Hepatocyte (in vitro differentiated cells): ENCODE results near the gene ATP9B. TPM values are rescaled to one million over a fixed set of nuclear protein-coding genes. Genes with fewer than 3 reads are reported as not detected.

Source experiments
- DNase-seq: peaks from one replicate; pipeline ENCODE4 v3.0.0-alpha.2; 2016; ENCODE audit warnings: low spot score
- H2AFZ ChIP-seq: fragments of 200-600 bp; sonication (generic); 2 replicates; pipeline ENCODE4 v1.6.0; 2016; ENCODE audit warnings: antibody characterized with exemption, mild to moderate bottlenecking
- H3K27ac ChIP-seq: fragments of 200-600 bp; sonication (generic); 2 replicates; pipeline ENCODE4 v1.5.1; 2016; ENCODE audit warnings: mild to moderate bottlenecking
- H3K27me3 ChIP-seq: fragments of 200-600 bp; sonication (generic); 2 replicates; pipeline ENCODE4 v1.6.1; 2016
- H3K36me3 ChIP-seq: fragments of 200-600 bp; sonication (generic); replicated peaks from 2 replicates; pipeline ENCODE4 v1.5.1; 2016; ENCODE audit warnings: low read depth; ENCODE audit not compliant: insufficient read depth
- H3K4me1 ChIP-seq: fragments of 200-600 bp; sonication (generic); 2 replicates; pipeline ENCODE4 v1.5.1; 2016; ENCODE audit warnings: mild to moderate bottlenecking, moderate library complexity; ENCODE audit not compliant: insufficient read depth
- H3K4me2 ChIP-seq: fragments of 200-600 bp; sonication (generic); 2 replicates; pipeline ENCODE4 v1.6.0; 2016
- H3K4me3 ChIP-seq: fragments of 200-600 bp; sonication (generic); 2 replicates; pipeline ENCODE4 v1.5.1; 2016; ENCODE audit warnings: mild to moderate bottlenecking
- H3K79me2 ChIP-seq: fragments of 200-600 bp; sonication (generic); 2 replicates; pipeline ENCODE4 v1.6.0; 2017; ENCODE audit warnings: mild to moderate bottlenecking
- H3K9me2 ChIP-seq: fragments of 200-600 bp; sonication (generic); replicated peaks from 2 replicates; pipeline ENCODE4 v1.6.0; 2017; ENCODE audit warnings: mild to moderate bottlenecking; ENCODE audit not compliant: insufficient read depth
- H3K9me3 ChIP-seq: fragments of 200-600 bp; sonication (generic); 2 replicates; pipeline ENCODE4 v1.5.1; 2016; ENCODE audit warnings: low read depth, mild to moderate bottlenecking
- H4K20me1 ChIP-seq: fragments of 200-600 bp; sonication (generic); 2 replicates; pipeline ENCODE4 v1.6.0; 2016; ENCODE audit warnings: mild to moderate bottlenecking; ENCODE audit not compliant: insufficient read depth, poor library complexity, severe bottlenecking
- CTCF ChIP-seq: fragments of 200-600 bp; sonication (generic); IDR thresholded peaks from 2 replicates; pipeline ENCODE4 v1.5.1; 2016; ENCODE audit warnings: antibody characterized with exemption, mild to moderate bottlenecking; ENCODE audit not compliant: poor library complexity
- EZH2 ChIP-seq: fragments of 200-600 bp; sonication (generic); IDR thresholded peaks from 2 replicates; pipeline ENCODE4 v1.6.1; 2016; ENCODE audit warnings: antibody characterized with exemption, mild to moderate bottlenecking, borderline replicate concordance
- EZH2phosphoT487 ChIP-seq: fragments of 200-600 bp; sonication (generic); IDR thresholded peaks from one replicate; pipeline ENCODE4 v1.6.1; 2018; ENCODE audit warnings: antibody characterized with exemption, mild to moderate bottlenecking, low read depth, moderate library complexity; ENCODE audit not compliant: unreplicated experiment, severe bottlenecking
- WGBS: methylation state at CpG from one replicate; pipeline ENCODE4 v1.1.6; 2016; ENCODE audit warnings: low lambda C conversion rate; ENCODE audit errors: missing lambda C conversion rate; 5-methylcytosine and 5-hydroxymethylcytosine counted together
- polyA plus RNA-seq: library from polyadenylated mRNA; unstranded; fragments of >200 nt; fragmentation: Nextera tagmentation; extraction: Ambion mirVana; gene quantifications from 2 replicates; pipeline ENCODE4 v1.2.1, GENCODE V29; 2016
- total RNA-seq: library from RNA; depleted of rRNA; stranded (reverse); fragments of >200 nt; gene quantifications from 2 replicates; pipeline ENCODE4 v1.2.3, GENCODE V29; 2014

The ATP9B gene
- total and polyA plus RNA-seq, 2 experiments from 2014 or later: 14.6 to 23.8 TPM

GRCh38 chr18:79348066-79348465, 278.9 kb downstream of the ATP9B start:
- Histone ChIP-seq H3K9me2 (no peaks in the 10 kb centered on the region), H3K9me3 (no peaks in the 10 kb centered on the region), H3K4me1 (no peaks in the 10 kb centered on the region), H3K4me3 (no peak overlapping the region), H3K4me2 (no peak overlapping the region), H3K79me2 (no peaks in the 10 kb centered on the region), H3K36me3 (no peaks in the 10 kb centered on the region), H4K20me1 (no peaks in the 10 kb centered on the region), H3K27me3 (no peaks in the 10 kb centered on the region), H3K27ac (no peak overlapping the region), H2AFZ (no peak overlapping the region)
- no peak for TF ChIP-seq EZH2phosphoT487
- TF ChIP-seq EZH2: no peak
- TF ChIP-seq CTCF: no peak
- 90% methylated on average over 5 of the region's 5 CpGs for WGBS
- DNase-seq: no peak

- Histone ChIP-seq H3K9me2 (no peaks in the 10 kb centered on the region), H3K27me3 (no peaks in the 10 kb centered on the region), H3K36me3 (no peaks in the 10 kb centered on the region)
Observed at GRCh38 chr18:79352432-79352831, 283.2 kb downstream of the ATP9B start.

GRCh38 chr18:79353267-79353666, 284.1 kb downstream of the ATP9B start:
- no peak for TF ChIP-seq EZH2phosphoT487
- TF ChIP-seq EZH2: no peak
- peak; percentile 14 for TF ChIP-seq CTCF
- H3K27ac ChIP-seq: no peak overlapping the region
- WGBS: 77% methylated on average over 17 of the region's 17 CpGs
- H2AFZ ChIP-seq: no peak overlapping the region
- no peaks in the 10 kb centered on the region for H3K4me1 ChIP-seq
- no peak overlapping the region for H3K4me2 ChIP-seq
- H3K9me2 ChIP-seq: no peaks in the 10 kb centered on the region
- no peaks in the 10 kb centered on the region for H3K27me3 ChIP-seq
- DNase-seq: no peak
- H3K36me3 ChIP-seq: no peaks in the 10 kb centered on the region
- no peak overlapping the region for H3K4me3 ChIP-seq
- H3K79me2 ChIP-seq: no peaks in the 10 kb centered on the region
- no peaks in the 10 kb centered on the region for H4K20me1 ChIP-seq
- H3K9me3 ChIP-seq: no peaks in the 10 kb centered on the region

More at GRCh38 chr18:79352432-79352831, 283.2 kb downstream of the ATP9B start:
- Histone ChIP-seq H2AFZ (no peak overlapping the region), H3K4me3 (no peak overlapping the region), H3K27ac (no peak overlapping the region), H3K9me3 (no peaks in the 10 kb centered on the region), H3K79me2 (no peaks in the 10 kb centered on the region), H3K4me2 (no peak overlapping the region), H3K4me1 (no peaks in the 10 kb centered on the region), H4K20me1 (no peaks in the 10 kb centered on the region)
- 81% methylated on average over 6 of the region's 6 CpGs for WGBS
- no peak for TF ChIP-seq CTCF
- no peak for TF ChIP-seq EZH2
- no peak for TF ChIP-seq EZH2phosphoT487
- no peak for DNase-seq

- H3K9me2 ChIP-seq: no peaks in the 10 kb centered on the region
- WGBS: 95% methylated on average over 8 of the region's 8 CpGs
- H3K36me3 ChIP-seq: no peaks in the 10 kb centered on the region
- no peak overlapping the region for H3K4me3 ChIP-seq
- no peaks in the 10 kb centered on the region for H3K27me3 ChIP-seq
- H3K27ac ChIP-seq: no peak overlapping the region
- no peaks in the 10 kb centered on the region for H4K20me1 ChIP-seq
- no peak for DNase-seq
- no peaks in the 10 kb centered on the region for H3K9me3 ChIP-seq
- H3K4me1 ChIP-seq: no peaks in the 10 kb centered on the region
- no peaks in the 10 kb centered on the region for H3K79me2 ChIP-seq
- H3K4me2 ChIP-seq: no peak overlapping the region
- no peak for TF ChIP-seq CTCF
- no peak for TF ChIP-seq EZH2
- no peak for TF ChIP-seq EZH2phosphoT487
- no peak overlapping the region for H2AFZ ChIP-seq
Observed at GRCh38 chr18:79354350-79354749, 285.2 kb downstream of the ATP9B start.
